CD4-positive, alpha-beta T cell (primary cell): ENCODE data around the gene UBE2N. TPM values are rescaled to one million over a fixed set of nuclear protein-coding genes. Genes with fewer than 3 reads are reported as not detected.

Source experiments
- ATAC-seq: fragments of 200-7000 bp; cut with Tn5 transposase; one replicate; pipeline ENCODE4 v1.10.0; 2022; ENCODE audit warnings: mild to moderate bottlenecking; ENCODE audit not compliant: poor library complexity
- CTCF ChIA-PET: fragments of 350-600 bp; sonication (Branson Sonifier 250); formaldehyde crosslinking; loops from one replicate; lab custom pipeline; 2021; ENCODE audit warnings: antibody characterized with exemption, inconsistent platforms; lab: Charles Lee
- POLR2A ChIA-PET: fragments of 350-600 bp; sonication (Branson Sonifier 250); formaldehyde crosslinking; loops from one replicate; lab custom pipeline; 2021; ENCODE audit warnings: antibody characterized with exemption, inconsistent platforms; lab: Charles Lee
- DNase-seq, 14 experiments: peaks; one replicate each; pipeline ENCODE4 v3.0.0-alpha.2; 2013 to 2020; ENCODE audit warnings: mixed read lengths in 2 of 14
- H3K27ac ChIP-seq, 2 donors: one replicate each; pipeline versions ENCODE4 v1.5.1 to v1.7.0; 2013; ENCODE audit warnings: low read length in 2 of 2, low read depth in 1 of 2, mild to moderate bottlenecking in 1 of 2
- H3K27me3 ChIP-seq, 2 experiments: 1 replicate in 1 of 2; 2 replicates in 1 of 2; pipeline versions ENCODE4 v1.6.1 to v1.7.0; 2013; ENCODE audit warnings: low read length in 2 of 2, control low read depth in 1 of 2, mild to moderate bottlenecking in 1 of 2, moderate library complexity in 1 of 2; ENCODE audit not compliant: insufficient read depth in 2 of 2, control insufficient read depth in 1 of 2
- H3K36me3 ChIP-seq: one replicate; pipeline ENCODE4 v1.6.1; 2013; ENCODE audit warnings: low read length, control low read depth; ENCODE audit not compliant: insufficient read depth
- H3K4me1 ChIP-seq: one replicate; pipeline ENCODE4 v1.6.1; 2013; ENCODE audit warnings: low read length, control low read depth; ENCODE audit not compliant: insufficient read depth
- H3K4me3 ChIP-seq: one replicate; pipeline ENCODE4 v1.5.1; 2013; ENCODE audit warnings: mild to moderate bottlenecking, low read length, moderate library complexity
- H3K9me3 ChIP-seq, 2 experiments: 1 replicate in 1 of 2; 2 replicates in 1 of 2; pipeline versions ENCODE4 v1.6.1 to v1.7.0; 2013; ENCODE audit warnings: low read length in 2 of 2, mild to moderate bottlenecking in 2 of 2, control low read depth in 1 of 2, moderate library complexity in 1 of 2; ENCODE audit not compliant: control insufficient read depth in 1 of 2, insufficient read depth in 1 of 2
- H3K27ac Mint-ChIP-seq: one replicate; pipeline ENCODE4 v1.8.0; 2020; ENCODE audit warnings: mixed read lengths
- H3K27me3 Mint-ChIP-seq: one replicate; pipeline ENCODE4 v1.8.0; 2021; ENCODE audit warnings: mixed read lengths
- H3K36me3 Mint-ChIP-seq: one replicate; pipeline ENCODE4 v1.8.0; 2021; ENCODE audit warnings: low read depth, mixed read lengths
- H3K4me1 Mint-ChIP-seq: one replicate; pipeline ENCODE4 v1.8.0; 2021; ENCODE audit warnings: low read depth, mixed read lengths
- H3K4me3 Mint-ChIP-seq: one replicate; pipeline ENCODE4 v1.8.0; 2020; ENCODE audit warnings: mild to moderate bottlenecking, mixed read lengths
- H3K9me3 Mint-ChIP-seq: one replicate; pipeline ENCODE4 v1.8.0; 2020; ENCODE audit warnings: mixed read lengths
- intact Hi-C, 2 experiments: fragments of 100-400 bp; cut with DNase I in 1 of 2; cut with micrococcal nuclease in 1 of 2; formaldehyde crosslinking; loops; one replicate each; pipeline versions ENCODE4 v1.15.1 to v1.9.0; 2023 to 2025; cut with DNase I, micrococcal nuclease
- total RNA-seq, 174 experiments: library from RNA in 2 of 174; stranded (reverse) in 2 of 174; gene quantifications; one replicate each; pipeline ENCODE4 v1.2.3 and lab custom pipeline; 2021 to 2026
- TF ChIP-seq, protein P1 (sequence below): fragments of 200-600 bp; IDR thresholded peaks from one replicate; pipeline ENCODE4 v1.8.0; 2022; ENCODE audit warnings: antibody characterized with exemption, mild to moderate bottlenecking

UBE2N gene
- total RNA-seq, 2 experiments from 2014 or later = 89.8 to 101 TPM

DNA sequence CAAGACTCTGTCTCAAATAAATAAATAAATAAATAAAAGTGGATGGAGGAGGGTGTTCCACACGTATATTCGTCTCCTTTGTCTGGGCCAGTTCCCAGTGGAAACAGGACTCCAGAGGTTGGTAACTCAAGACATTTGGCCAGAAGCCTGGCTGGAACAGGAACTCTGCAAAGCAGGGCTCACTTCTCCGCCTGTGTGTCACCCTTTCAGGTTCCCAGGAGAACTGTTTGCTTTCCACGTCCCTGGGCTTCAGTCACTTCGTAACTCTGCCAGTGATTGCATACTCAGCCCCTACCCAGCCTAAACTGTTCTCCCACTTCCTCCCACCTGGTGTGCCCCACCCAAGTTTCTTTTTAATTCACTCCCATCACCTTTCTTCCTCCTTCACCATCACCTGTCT lies 7.0 kb upstream of the UBE2N start:
- H3K9me3 ChIP-seq = no peaks in the 10 kb centered on the region
- Mint-ChIP-seq H3K4me3 (peak overlapping the region; percentile 65), H3K36me3 (no peaks in the 10 kb centered on the region), H3K27me3 (no peaks in the 10 kb centered on the region), H3K27ac (peak overlapping the region; percentile 91), H3K4me1 (peaks cover 24% of the 10 kb centered on the region), H3K9me3 (no peaks in the 10 kb centered on the region)
- TF ChIP-seq, protein P1, sequence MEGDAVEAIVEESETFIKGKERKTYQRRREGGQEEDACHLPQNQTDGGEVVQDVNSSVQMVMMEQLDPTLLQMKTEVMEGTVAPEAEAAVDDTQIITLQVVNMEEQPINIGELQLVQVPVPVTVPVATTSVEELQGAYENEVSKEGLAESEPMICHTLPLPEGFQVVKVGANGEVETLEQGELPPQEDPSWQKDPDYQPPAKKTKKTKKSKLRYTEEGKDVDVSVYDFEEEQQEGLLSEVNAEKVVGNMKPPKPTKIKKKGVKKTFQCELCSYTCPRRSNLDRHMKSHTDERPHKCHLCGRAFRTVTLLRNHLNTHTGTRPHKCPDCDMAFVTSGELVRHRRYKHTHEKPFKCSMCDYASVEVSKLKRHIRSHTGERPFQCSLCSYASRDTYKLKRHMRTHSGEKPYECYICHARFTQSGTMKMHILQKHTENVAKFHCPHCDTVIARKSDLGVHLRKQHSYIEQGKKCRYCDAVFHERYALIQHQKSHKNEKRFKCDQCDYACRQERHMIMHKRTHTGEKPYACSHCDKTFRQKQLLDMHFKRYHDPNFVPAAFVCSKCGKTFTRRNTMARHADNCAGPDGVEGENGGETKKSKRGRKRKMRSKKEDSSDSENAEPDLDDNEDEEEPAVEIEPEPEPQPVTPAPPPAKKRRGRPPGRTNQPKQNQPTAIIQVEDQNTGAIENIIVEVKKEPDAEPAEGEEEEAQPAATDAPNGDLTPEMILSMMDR = no peak
- H3K4me1 ChIP-seq = peaks cover 19% of the 10 kb centered on the region
- CTCF ChIA-PET = interaction anchor here (0.6 to 1.5 kb wide), 4 partner anchors 19 to 1732 kb away, joined by 3 to 4 read pairs (median 4); partner anchors contain the start of gene MRPL42
- POLR2A ChIA-PET = no interaction called here
- no peaks in the 10 kb centered on the region for H3K27me3 ChIP-seq
- H3K4me3 ChIP-seq = no peak overlapping the region
- no peak for ATAC-seq
- H3K27ac ChIP-seq = peak overlapping the region in 1 of 2 donors; percentile 78
- no peaks in the 10 kb centered on the region for H3K36me3 ChIP-seq
- DNase-seq = no peak
- intact Hi-C loops = loop anchor here (5.0 to 10.0 kb wide), 2 partner anchors 126 to 654 kb away; partner anchors contain the start of gene SOCS2 (in 1 of the 2)

DNA sequence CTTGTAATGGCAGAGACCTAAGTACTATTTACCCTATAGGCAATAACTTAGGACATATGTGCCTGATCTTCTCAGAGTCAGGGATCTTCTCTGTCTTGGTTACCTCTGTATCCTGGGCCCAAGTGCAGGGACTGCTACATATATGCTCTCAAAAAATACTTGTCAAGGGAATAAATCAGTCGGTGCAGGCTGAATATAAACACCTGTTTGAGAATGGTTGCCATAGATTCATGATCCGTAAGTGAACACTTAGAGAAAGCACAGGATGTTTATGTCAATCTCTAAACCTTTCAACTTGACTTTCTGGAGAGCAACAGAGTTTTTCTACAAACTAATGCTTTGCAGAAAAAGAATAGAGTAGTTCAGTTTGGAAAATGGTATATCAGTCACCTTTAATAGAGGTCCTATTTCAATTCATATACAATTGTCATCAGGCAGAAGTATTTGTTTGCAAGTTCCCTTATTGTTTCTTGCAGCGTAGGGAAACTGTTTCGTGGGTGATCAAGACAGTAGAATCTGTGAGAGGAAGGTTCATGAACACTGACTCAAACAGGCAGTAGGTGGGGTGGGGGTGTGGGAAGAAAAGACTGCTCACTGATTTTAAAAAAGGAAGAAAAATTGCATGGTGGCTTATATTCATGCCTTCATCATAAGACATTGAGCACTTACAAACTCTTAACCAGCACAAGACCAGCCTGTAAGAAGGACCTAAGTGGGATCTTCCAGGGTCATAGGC lies 6.0 kb upstream of the UBE2N start:
- H3K36me3 ChIP-seq = no peaks in the 10 kb centered on the region
- no peaks in the 10 kb centered on the region for H3K27me3 ChIP-seq
- Mint-ChIP-seq H3K4me1 (peaks cover 28% of the 10 kb centered on the region), H3K36me3 (no peaks in the 10 kb centered on the region), H3K27me3 (no peaks in the 10 kb centered on the region), H3K27ac (peak overlapping the region; percentile 91), H3K4me3 (peak overlapping the region; percentile 69), H3K9me3 (no peaks in the 10 kb centered on the region)
- CTCF ChIA-PET = no interaction called here
- peaks cover 21% of the 10 kb centered on the region for H3K4me1 ChIP-seq
- POLR2A ChIA-PET = no interaction called here
- intact Hi-C loops = loop anchor here (1.0 to 10.0 kb wide), 3 partner anchors 20 to 655 kb away; partner anchors contain the start of genes MRPL42 (in 1 of the 2) and SOCS2 (in 1 of the 2)
- no peaks in the 10 kb centered on the region for H3K9me3 ChIP-seq
- peak overlapping the region; percentile 63 to 78 for H3K27ac ChIP-seq
- ATAC-seq = peak; percentile 82
- TF ChIP-seq, protein P1 = no peak
- no peak overlapping the region for H3K4me3 ChIP-seq
- peak in 6 of 14 experiments; percentile 37 to 59 (median 47) for DNase-seq

DNA sequence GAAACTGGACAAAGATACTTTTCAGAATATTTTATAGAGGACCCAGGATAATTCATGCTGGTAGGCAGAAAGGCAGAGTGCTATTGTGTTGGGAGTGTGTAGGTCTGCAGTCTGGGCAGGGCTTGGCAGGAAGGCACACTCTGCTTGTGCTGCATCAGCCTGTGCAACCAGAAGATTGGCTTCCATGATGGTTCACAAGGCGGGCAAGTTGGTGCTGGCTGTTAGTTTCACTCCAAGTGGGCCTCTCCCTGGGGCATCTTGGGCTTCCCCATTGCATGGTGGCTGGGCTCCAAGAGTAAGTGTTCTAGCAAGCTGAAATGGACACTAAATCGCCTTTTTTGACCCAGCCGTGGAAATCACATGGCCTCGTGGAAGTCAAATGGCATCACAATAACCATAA lies 1.8 kb upstream of the UBE2N start:
- no peak overlapping the region for H3K4me3 ChIP-seq
- intact Hi-C loops = loop anchor here (5.0 to 10.0 kb wide), 4 partner anchors 66 to 516 kb away; partner anchors contain the start of genes CRADD (in 1 of the 2), EEA1 (in 1 of the 2), NUDT4 (in 1 of the 2) and SOCS2 (in 1 of the 2)
- Mint-ChIP-seq H3K9me3 (no peaks in the 10 kb centered on the region), H3K36me3 (peaks cover 10% of the 10 kb centered on the region), H3K27me3 (no peaks in the 10 kb centered on the region), H3K4me3 (peak overlapping the region; percentile 25), H3K4me1 (peaks cover 48% of the 10 kb centered on the region), H3K27ac (peak overlapping the region; percentile 91)
- TF ChIP-seq, protein P1 = no peak
- peak in 1 of 14 experiments; percentile 22 for DNase-seq
- ATAC-seq = no peak
- ChIA-PET POLR2A (no interaction called here), CTCF (interaction anchor here (2.7 kb wide), 1 partner anchor 24 kb away, joined by 9 read pairs; the partner anchor contains the start of gene MRPL42)
- H3K9me3 ChIP-seq = no peaks in the 10 kb centered on the region
- H3K36me3 ChIP-seq = no peaks in the 10 kb centered on the region
- H3K27ac ChIP-seq = no peak overlapping the region
- no peaks in the 10 kb centered on the region for H3K27me3 ChIP-seq
- H3K4me1 ChIP-seq = peaks cover 27% of the 10 kb centered on the region
